Right lobe of liver (tissue), 6 donors: ENCODE measurements around the gene SCYL1. TPM values are rescaled to one million over a fixed set of nuclear protein-coding genes. Genes with fewer than 3 reads are reported as not detected.

Source experiments
- ATAC-seq, 4 donors: fragments of 200-7000 bp; cut with Tn5 transposase; one replicate each; pipeline ENCODE4 v1.9.1; 2020; ENCODE audit warnings: mild to moderate bottlenecking in 4 of 4, moderate library complexity in 4 of 4
- DNase-seq, 3 donors: peaks; one replicate each; pipeline ENCODE4 v3.0.0-alpha.2; 2020
- H3K27ac ChIP-seq, 3 donors: fragments of 200-600 bp; one replicate each; pipeline ENCODE4 v1.8.0; 2022
- H3K27me3 ChIP-seq, 2 donors: fragments of 200-600 bp; one replicate each; pipeline ENCODE4 v1.8.0; 2022
- H3K36me3 ChIP-seq, 4 donors: fragments of 200-600 bp; sonication (generic) in 1 of 4; one replicate each; pipeline versions ENCODE4 v1.5.1 to v1.8.0; 2017 to 2022; ENCODE audit warnings: control low read depth in 1 of 4
- H3K4me1 ChIP-seq, 4 donors: fragments of 200-600 bp; sonication (generic) in 1 of 4; one replicate each; pipeline versions ENCODE4 v1.5.1 to v1.8.0; 2017 to 2022; ENCODE audit warnings: control low read depth in 1 of 4
- H3K4me3 ChIP-seq, 3 donors: fragments of 200-600 bp; one replicate each; pipeline ENCODE4 v1.8.0; 2022
- H3K9me3 ChIP-seq, 4 donors: fragments of 200-600 bp; sonication (generic) in 1 of 4; one replicate each; pipeline versions ENCODE4 v1.5.1 to v1.8.0; 2017 to 2022; ENCODE audit warnings: control low read depth in 1 of 4
- POLR2A ChIP-seq: fragments of 450-650 bp; IDR thresholded peaks from one replicate; pipeline ENCODE4 v1.6.1; 2017; ENCODE audit warnings: antibody characterized with exemption, mild to moderate bottlenecking
- WGBS: methylation state at CpG from one replicate; pipeline ENCODE4 v1.1.6; 2018; ENCODE audit warnings: low coverage, low lambda C conversion rate; ENCODE audit not compliant: insufficient coverage; ENCODE audit errors: missing lambda C conversion rate; 5-methylcytosine and 5-hydroxymethylcytosine counted together
- intact Hi-C, 2 donors: fragments of 100-400 bp; cut with DNase I; formaldehyde crosslinking; loops; one replicate each; pipeline versions ENCODE4 v1.11.2 to v1.14.1; 2022
- total RNA-seq, 6 experiments: library from RNA; depleted of rRNA in 2 of 6; stranded (reverse); fragments of >200 nt in 2 of 6; fragmentation: NEBNext Ultra II Directional in 3 of 6; extraction: Animal tissue kit (Norgen Biotek cat#: 25700) in 3 of 6; gene quantifications; one replicate each; pipeline versions ENCODE4 v1.1.0 to v1.2.4, GENCODE V29; 2016 to 2023
- TF ChIP-seq, protein P1 (sequence below), 4 donors: fragments of 200-600 bp in 3 of 4; fragments of 450-650 bp in 1 of 4; IDR thresholded peaks; one replicate each; pipeline versions ENCODE4 v1.5.1 to v1.8.0; 2016 to 2022; ENCODE audit warnings: antibody characterized with exemption in 4 of 4, mild to moderate bottlenecking in 2 of 4
- donor health status: DM: no; HTN: yes; CAD: no.
- donor health status: DM: no; HTN: no; CAD: no.
- donor health status: DM: no; HTN: no; CAD: no.
- donor health status: DM: no; HTN: yes; CAD: no.
- donor health status: DM: no; HTN: yes; CAD: no.

Gene SCYL1
- total RNA-seq, 6 experiments from 2014 or later, result 51.3 to 82.3 (median 57.0) TPM

GRCh38 chr11:65540290-65541092, 15.6 kb downstream of the SCYL1 start:
- DNase-seq, result peak; percentile 87 to 95 (median 94)
- Histone ChIP-seq H3K27ac (peak overlapping the region; percentile 60 to 79 (median 66)), H3K36me3 (peaks cover 0 to 16% (median 6%) of the 10 kb centered on the region in 4 donors), H3K4me1 (peaks cover 0 to 21% (median 9%) of the 10 kb centered on the region in 4 donors), H3K4me3 (peak overlapping the region; percentile 46 to 60 (median 59)), H3K27me3 (no peaks in the 10 kb centered on the region), H3K9me3 (no peaks in the 10 kb centered on the region)
- no CpG with 5 or more reads among the region's 78 CpGs for WGBS
- intact Hi-C loops, result loop anchor here in 1 of 2 donors (5.0 kb wide), 1 partner anchor 37 kb away; the partner anchor contains the start of gene EHBP1L1
- TF ChIP-seq, protein P1, sequence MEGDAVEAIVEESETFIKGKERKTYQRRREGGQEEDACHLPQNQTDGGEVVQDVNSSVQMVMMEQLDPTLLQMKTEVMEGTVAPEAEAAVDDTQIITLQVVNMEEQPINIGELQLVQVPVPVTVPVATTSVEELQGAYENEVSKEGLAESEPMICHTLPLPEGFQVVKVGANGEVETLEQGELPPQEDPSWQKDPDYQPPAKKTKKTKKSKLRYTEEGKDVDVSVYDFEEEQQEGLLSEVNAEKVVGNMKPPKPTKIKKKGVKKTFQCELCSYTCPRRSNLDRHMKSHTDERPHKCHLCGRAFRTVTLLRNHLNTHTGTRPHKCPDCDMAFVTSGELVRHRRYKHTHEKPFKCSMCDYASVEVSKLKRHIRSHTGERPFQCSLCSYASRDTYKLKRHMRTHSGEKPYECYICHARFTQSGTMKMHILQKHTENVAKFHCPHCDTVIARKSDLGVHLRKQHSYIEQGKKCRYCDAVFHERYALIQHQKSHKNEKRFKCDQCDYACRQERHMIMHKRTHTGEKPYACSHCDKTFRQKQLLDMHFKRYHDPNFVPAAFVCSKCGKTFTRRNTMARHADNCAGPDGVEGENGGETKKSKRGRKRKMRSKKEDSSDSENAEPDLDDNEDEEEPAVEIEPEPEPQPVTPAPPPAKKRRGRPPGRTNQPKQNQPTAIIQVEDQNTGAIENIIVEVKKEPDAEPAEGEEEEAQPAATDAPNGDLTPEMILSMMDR (IDR thresholded peaks at IDR 0.05), result peak; percentile 80 to 87 (median 83)
- TF ChIP-seq POLR2A, result peak; percentile 17
- peak; percentile 85 to 93 (median 89) for ATAC-seq

GRCh38 chr11:65541093-65541982, 16.5 kb downstream of the SCYL1 start:
- no peaks in the 10 kb centered on the region for H3K9me3 ChIP-seq
- H3K27me3 ChIP-seq, result no peaks in the 10 kb centered on the region
- TF ChIP-seq, protein P1 (IDR thresholded peaks at IDR 0.05), result no peak
- no peak for TF ChIP-seq POLR2A
- 32% methylated on average over 9 of the region's 18 CpGs for whole genome bisulfite sequencing
- peaks cover 0 to 25% (median 11%) of the 10 kb centered on the region in 4 donors for H3K4me1 ChIP-seq
- ATAC-seq (no peak), DNase-seq (no peak)
- H3K4me3 ChIP-seq, result peak overlapping the region; percentile 46 to 60 (median 59)
- intact Hi-C loops, result loop anchor here in 1 of 2 donors (5.0 kb wide), 1 partner anchor 36 kb away; the partner anchor contains the start of gene EHBP1L1
- H3K36me3 ChIP-seq, result peaks cover 0 to 11% (median 6%) of the 10 kb centered on the region in 4 donors
- peak overlapping the region; percentile 60 to 78 (median 66) for H3K27ac ChIP-seq

DNA sequence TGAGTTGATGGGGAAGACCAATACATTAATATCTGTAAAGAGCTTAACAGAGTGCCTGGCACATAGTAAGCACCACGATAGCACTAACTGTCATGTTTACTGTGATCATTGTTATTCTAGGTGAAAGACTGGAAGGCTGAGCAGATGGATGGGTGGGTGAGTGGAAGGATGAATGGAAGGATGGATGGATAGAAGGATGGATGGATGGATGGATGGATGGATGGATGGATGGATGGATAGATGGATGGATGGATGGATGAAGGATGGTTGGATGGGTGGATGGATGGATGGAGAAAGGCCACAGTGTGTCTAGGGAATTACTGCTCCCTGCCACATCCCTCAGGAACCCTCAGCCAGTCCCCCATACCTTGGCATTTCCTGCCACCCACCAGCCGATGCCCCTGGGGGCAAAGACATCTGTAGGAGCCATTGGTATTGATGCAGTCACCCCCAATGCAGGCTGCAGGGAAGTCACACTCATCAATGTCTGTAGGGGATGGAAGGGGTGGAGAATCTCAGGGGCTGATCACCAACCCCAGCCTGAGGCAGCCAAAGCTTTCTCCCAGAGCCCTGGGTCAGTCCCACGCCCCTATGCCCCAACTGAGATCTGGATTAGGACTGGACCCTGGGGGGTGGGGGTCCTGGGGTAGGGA, 18.0 kb downstream of the SCYL1 start:
- DNase-seq (no peak), ATAC-seq (no peak)
- no peak for TF ChIP-seq POLR2A
- TF ChIP-seq, protein P1 (IDR thresholded peaks at IDR 0.05), result no peak
- Histone ChIP-seq H3K27ac (no peak overlapping the region), H3K4me1 (peaks cover 0 to 25% (median 11%) of the 10 kb centered on the region in 4 donors), H3K4me3 (no peak overlapping the region), H3K27me3 (no peaks in the 10 kb centered on the region), H3K9me3 (no peaks in the 10 kb centered on the region), H3K36me3 (peaks cover 0 to 8% (median 6%) of the 10 kb centered on the region in 4 donors)
- WGBS, result 100% methylated on average over 1 of the region's 3 CpGs
- intact Hi-C loops, result loop anchor here in 1 of 2 donors (5.0 kb wide), 1 partner anchor 34 kb away; the partner anchor contains the start of gene EHBP1L1

DNA sequence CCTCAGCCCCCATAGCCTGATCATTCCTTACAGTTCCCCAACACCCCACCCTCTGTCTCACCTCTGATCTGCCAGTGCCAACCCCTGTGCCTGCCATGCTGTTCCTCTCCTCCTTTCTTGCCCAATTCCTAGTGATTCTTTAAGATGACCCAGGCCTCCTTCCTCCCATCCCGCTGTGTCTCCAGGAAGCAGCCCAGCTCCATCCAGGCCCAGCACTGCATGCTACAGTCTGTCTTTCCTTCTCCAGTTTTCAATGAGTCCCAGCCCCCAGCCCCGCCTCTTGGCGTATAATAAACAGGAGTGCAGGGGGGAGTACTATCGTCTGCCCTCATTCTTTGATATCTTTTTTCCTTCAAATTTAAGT, 21.0 kb downstream of the SCYL1 start:
- DNase-seq, result no peak
- peak overlapping the region; percentile 21 to 81 (median 51) for H3K27ac ChIP-seq
- H3K36me3 ChIP-seq, result no peaks in the 10 kb centered on the region
- H3K27me3 ChIP-seq, result no peaks in the 10 kb centered on the region
- 18% methylated on average over 4 of the region's 4 CpGs for WGBS
- H3K4me1 ChIP-seq, result peaks cover 0 to 20% (median 7%) of the 10 kb centered on the region in 4 donors
- H3K9me3 ChIP-seq, result no peaks in the 10 kb centered on the region
- no peak for TF ChIP-seq POLR2A
- TF ChIP-seq, protein P1 (IDR thresholded peaks at IDR 0.05), result no peak
- H3K4me3 ChIP-seq, result peak overlapping the region; percentile 57 to 76 (median 69)
- no peak for ATAC-seq
- intact Hi-C loops, result no loop called here
